ENCODE measurements around the gene SH3RF3.
"Not testable (repeated sequence)": the region's sequence is repeated elsewhere in the genome, so short reads cannot be mapped to it uniquely, and the experiment has no call there.

Gene SH3RF3

GRCh38 chr2:109222825-109223471 is 93.9 kb downstream of the SH3RF3 start:
- DNase-seq: no peak

DNA sequence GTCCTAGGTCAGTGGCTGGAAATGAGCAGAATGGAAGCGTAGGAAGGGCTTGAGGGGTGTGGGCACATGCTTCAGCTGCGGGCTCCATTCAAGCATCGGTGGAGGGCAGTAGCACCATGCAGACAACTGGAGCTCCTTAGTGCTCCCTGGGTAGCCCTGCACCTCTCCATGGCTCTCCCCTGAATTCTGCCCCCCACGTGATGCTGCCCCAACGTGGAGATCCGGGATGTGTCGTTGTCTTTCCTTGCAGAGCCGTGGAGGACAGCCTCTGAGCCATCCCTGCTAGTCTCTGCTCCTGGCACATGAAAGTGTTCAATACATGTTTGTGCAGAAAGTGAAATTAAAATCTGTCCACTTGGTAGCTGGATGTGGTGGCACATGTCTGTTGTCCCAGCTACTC is 94.5 kb downstream of the SH3RF3 start:
- no peak for DNase-seq

DNA sequence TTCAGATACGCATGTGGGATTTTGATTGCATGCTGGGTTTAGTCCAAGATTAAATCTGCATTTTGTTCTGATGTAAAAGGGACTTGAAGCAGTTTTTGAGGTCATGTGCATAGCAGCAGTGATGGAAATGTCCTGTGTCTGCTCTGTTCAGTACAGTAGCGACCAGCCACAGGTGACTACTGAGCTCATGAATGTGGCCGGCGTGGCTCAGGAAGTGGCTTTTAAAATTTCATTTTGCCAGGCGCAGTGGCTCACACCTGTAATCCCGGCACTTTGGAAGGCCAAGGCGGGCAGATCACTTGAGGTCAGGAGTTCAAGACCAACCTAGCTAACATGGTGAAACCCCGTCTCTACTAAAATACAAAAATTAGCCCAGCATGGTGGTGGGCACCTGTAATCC is 95.3 kb downstream of the SH3RF3 start:
- not testable (repeated sequence) for DNase-seq

GRCh38 chr2:109225170-109225782 is 96.3 kb downstream of the SH3RF3 start:
- DNase-seq: no peak

GRCh38 chr2:109226128-109226527 is 97.1 kb downstream of the SH3RF3 start:
- no peak for DNase-seq

DNA sequence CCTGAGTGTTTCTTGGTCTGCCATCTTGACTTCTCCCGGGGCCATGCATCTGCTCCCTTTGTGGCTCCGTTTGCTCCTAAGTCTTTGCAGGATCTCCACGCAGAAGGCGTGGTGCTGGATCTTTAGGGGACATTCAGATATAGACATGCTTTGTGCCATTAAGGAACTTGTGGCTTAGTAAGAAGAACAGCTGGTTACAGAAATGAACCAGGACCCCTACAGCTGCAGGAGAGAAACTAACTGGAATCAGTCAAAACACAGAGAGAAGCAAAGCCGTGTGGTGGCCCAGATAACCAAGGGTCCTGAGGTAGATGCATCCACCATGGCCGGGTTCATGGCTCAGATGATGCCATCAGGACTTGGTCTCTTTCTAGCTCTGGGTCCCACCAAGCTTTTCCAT is 97.6 kb downstream of the SH3RF3 start:
- DNase-seq: no peak

DNA sequence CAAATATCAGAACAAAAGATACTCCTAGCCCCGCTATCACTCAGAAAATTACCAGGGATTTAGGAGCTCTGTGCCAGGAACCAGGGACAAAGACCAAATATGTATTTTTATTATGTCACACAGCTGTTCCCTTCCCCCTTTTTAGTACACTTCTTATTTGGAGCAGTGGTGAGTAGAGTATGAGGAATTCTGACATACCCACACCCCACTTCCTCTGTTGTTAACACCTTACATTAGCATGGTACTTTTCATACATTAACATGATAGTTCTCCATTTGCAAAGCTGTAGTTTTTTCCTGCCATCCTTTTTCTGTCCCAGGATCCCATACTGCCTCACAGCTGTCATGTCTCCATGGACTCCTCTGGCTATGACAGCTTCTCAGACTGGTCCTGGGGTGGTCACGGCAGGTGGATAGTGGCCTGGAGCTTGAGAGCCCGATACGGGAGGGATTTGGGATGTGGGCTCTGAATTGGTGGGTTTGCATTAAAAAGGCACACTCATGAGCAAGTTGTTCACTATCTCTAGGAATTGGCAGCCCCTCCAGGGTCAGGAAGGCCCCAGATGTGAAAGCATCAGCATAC is 100.2 kb downstream of the SH3RF3 start:
- DNase-seq: no peak

GRCh38 chr2:109230941-109231420 is 102.0 kb downstream of the SH3RF3 start:
- DNase-seq: peak; percentile 59

GRCh38 chr2:109231428-109231827 is 102.4 kb downstream of the SH3RF3 start:
- DNase-seq: no peak

DNA sequence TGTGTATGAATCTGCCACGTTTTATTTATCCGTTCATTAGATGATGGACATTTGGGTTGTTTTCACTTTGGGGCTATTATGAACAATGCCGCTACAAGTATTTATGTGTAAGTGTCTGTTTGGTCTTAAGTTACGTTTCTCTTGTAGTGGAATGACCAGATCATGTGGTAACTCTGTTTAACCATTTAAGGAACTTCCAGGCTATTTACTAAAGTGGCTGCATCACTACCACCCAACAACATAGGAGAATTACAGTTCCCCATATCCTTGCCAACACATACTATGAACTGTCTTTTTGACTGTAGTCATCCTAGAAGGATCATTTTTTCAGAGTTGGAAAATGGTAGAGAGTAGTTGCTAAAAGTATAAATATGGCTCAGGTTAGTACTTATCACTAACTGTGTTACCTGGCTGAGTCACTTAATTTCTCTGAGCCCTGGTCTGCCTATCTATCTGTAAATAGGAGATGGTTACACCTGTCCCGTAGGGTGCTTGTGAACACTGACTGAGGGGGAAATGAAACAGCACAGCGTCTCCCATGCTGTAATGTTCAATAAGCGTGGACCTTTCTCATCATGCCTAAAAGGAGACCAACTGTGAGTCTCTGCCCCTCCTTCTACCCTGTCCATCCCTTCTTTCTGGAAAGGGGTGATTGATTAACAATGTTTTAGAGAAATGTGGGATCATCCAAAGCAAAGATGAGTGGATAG is 103.1 kb downstream of the SH3RF3 start:
- no peak for DNase-seq

DNA sequence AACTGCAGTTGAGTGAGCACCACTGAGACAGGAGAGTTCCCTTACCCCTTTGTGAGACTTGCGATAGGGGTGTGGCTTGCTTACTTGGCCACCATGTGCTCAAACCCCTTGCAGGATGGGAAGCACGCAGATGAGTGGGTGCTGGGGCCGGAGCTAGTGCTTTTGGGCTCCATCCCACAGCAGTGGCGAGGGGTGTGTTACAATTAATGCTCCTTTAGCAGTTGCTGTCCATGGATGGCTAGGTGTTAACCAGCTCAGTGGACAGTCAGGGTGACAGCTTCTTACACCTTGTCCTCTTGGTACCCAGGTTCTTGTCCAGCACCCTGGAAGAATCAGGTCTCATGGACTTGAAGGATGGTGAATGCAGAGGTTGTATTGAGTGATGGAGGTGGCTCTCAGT is 103.9 kb downstream of the SH3RF3 start:
- no peak for DNase-seq

DNA sequence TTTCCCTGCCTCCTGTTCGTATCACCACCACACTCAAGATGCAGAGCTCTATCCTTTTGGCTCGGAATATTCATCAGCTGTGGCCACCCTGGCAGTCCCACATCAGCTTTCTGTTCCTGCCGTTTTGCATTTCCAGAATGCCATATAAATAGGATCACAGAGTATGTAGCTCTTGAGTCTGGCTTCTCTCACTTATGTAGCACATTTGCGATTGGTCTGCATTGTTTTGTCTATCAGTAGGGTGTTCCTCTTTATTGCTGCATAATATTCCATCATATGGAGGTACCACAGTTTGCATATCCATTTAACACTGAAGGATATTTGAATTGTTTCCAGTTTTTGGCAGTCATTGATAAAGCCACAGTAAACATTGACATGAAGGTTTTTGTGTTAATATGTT is 104.6 kb downstream of the SH3RF3 start:
- no peak for DNase-seq

DNA sequence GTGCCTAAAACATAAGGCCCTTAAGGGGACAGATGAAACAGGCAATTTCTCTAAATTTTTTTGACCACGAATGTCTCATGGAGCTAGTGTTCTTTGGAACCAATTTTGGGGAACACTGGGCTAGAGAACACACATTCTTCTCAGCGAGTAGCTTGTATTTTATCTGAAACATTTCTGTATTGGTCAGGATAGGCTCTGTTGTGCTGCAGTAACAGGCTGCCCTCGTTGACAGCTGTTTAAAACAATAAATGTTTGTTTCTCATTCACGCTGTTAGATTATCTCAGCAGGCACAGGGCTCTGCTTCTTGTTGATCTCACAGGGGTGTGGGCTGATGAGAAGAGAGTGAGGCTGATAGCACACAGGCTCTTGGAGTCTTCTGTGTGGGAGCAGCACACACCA is 105.3 kb downstream of the SH3RF3 start:
- DNase-seq: no peak

DNA sequence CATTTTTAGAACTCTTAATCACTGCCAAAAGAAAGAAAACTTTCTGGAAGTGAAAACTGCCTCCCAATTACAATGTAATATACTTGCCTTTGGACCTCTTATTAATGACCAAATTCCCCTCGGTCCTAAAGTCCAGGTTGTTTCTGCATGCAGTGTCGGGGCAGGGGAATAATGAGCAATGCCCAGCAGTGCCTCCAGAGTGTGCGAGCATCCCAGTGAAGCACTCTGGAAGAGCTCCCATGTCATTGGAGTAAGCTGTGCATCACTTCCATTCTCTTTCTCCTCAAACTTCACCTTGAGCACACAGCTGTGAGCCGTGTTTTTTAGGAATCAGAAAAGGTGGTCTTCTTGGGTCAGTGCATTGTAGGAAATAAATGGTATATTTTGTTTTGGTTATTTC is 107.1 kb downstream of the SH3RF3 start:
- no peak for DNase-seq

DNA sequence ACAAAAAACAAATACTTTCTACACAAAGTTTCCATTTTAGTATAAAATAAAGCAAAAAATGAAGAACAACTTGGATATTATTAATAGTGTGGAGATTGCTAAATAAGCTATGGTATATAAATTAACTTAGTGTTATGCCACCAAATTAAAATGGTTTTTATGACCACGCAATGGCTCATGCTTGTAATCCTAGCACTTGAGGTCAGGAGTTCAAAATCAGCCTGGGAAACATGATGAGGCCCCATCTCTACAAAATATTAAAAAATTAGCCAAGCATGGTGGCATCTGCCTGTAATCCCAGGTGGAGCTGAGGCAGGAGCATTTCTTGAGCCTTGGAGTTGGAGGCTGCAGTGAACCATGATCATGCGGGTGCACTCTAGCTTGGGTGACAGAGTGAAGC is 108.8 kb downstream of the SH3RF3 start:
- DNase-seq: no peak

DNA sequence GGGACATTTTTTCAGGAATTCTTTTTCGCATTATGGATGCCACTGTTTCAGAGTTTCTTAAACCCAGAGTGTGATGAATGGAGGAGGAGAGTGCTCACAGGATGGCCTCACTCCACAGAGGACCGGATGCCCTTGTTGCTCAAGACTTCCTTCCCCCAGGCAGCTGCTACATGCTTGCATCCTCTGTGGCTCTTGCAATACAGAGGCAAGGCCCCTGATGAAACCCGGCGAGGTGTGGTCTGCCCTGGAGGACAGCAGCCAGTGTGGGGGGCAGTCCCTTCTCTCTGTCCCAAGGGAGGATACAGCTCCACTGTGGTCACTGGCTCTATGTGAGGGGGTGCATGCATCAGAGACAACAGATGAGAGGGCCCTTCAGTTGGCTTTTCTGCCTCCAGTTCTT is 109.6 kb downstream of the SH3RF3 start:
- no peak for DNase-seq

DNA sequence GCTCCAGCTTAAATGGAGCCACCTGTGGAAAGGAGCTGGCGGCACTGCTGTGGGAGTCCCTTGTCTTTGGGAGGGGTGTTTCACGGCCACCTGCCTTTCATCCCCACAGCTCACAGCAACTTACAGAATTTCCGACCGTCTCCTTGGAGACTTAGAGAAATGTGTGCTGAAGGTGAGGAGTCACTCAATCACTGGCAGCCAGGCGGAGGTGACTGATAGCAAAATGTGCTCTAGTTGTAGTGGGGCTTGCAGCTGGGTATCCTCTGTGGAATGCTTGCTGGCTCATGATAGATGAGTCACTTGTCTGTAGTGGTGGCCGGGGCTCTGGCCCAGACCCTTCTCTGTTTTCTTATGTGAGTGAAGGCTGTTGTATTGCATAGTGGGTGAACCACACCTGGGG is 110.7 kb downstream of the SH3RF3 start:
- no peak for DNase-seq

DNA sequence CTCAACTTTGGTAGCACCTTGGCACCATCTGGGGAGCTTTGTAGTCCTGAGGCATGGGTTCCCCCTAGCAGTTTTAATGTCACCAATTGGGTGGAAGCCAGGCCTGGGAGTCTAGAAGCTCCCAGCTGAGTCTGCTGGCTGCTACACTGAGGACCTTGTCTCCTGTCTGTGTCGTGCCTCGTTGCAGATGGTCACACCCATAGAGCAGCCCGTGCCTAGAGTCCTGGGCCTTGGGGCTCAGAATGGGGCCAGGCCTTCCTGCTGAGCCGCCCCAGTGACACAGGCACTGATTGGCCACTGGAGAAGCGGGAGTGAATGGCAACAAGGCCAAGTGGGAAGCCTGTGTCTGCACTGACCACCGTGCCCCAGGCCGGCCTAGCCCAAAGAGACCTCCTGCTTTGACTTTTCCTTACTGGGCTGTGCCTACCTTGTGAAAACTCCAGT is 113.2 kb downstream of the SH3RF3 start:
- DNase-seq: no peak

DNA sequence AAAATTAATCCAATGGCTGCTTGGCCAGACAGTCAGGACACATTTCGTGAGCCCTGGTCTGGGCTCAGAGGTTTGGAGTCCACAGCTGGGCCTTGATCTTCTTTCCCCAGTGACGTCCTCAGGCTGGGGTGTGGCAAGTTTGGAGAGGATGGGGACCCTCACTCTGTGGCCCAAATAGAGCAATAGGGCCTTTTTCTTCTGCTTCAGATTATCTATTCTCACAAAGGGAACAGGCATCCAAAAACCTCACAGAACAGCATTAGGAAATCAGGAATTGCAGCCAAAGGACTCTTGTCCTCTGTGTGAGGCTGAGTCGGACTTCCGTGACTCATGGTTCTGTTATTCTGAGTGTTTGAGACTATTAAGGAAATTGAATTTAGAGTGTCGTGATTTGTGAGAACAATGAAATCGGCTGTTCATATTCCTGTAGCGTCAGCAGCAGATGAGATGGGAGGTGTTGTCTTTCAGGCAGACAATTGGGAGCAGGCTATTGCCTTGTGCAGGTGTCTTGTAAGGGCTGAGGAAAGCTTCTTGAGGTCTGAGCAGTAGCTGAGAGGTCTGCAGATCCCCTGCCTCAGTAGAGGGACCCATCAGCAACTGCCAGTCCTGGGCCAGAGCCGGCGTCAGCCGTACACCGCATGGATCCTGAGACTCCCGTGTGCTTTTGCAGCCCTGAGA is 113.8 kb downstream of the SH3RF3 start:
- no peak for DNase-seq

- DNase-seq: no peak
These were observed 114.7 kb downstream of the SH3RF3 start for GRCh38 chr2:109243526-109244303.

- DNase-seq: no peak
These were observed 115.2 kb downstream of the SH3RF3 start for GRCh38 chr2:109244304-109244582.

DNA sequence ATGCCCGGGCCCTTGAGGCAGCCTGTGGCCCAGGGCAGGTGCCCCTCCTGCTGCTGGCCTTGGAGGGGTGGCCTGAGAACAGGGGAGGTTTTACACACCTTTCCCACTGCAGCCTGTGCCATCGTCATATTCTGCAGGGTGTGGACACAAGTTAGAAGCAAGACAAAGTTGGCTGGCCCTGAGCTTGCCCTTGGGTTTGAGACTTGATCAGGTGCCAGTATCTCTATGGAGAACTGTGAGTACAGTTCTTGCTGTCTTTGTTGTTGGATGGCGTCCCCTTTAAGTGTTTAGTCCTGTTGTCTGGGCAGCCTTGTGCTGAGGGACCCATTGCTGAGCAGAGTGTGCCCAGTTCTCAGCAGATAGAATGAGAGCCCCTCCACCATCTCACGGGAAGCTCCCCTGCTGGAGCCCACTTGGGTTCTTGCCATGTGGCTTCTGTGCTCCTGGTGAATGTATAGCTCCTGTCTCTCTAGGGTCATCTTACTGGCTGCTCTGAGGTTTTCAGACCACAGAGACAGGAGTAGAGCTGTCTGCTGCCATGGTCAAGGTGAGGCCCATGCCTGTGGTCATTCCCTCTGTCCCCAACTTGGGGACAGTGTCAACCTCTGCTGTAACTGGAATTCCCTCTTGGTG is 115.9 kb downstream of the SH3RF3 start:
- no peak for DNase-seq
